HL-60 (cell line): ENCODE results near the gene DAPK1.

Source experiments
- SPI1 ChIP-seq: IDR thresholded peaks from 2 replicates; pipeline ENCODE4 v1.6.1; 2012; ENCODE audit warnings: low read depth, mild to moderate bottlenecking, borderline replicate concordance
- TF ChIP-seq, protein P1 (sequence below): IDR thresholded peaks from one replicate; pipeline ENCODE4 v1.5.1; 2011; ENCODE audit warnings: low read length, control low read depth, inconsistent platforms; ENCODE audit not compliant: insufficient read depth

- no peak for TF ChIP-seq SPI1
- TF ChIP-seq, protein P1, sequence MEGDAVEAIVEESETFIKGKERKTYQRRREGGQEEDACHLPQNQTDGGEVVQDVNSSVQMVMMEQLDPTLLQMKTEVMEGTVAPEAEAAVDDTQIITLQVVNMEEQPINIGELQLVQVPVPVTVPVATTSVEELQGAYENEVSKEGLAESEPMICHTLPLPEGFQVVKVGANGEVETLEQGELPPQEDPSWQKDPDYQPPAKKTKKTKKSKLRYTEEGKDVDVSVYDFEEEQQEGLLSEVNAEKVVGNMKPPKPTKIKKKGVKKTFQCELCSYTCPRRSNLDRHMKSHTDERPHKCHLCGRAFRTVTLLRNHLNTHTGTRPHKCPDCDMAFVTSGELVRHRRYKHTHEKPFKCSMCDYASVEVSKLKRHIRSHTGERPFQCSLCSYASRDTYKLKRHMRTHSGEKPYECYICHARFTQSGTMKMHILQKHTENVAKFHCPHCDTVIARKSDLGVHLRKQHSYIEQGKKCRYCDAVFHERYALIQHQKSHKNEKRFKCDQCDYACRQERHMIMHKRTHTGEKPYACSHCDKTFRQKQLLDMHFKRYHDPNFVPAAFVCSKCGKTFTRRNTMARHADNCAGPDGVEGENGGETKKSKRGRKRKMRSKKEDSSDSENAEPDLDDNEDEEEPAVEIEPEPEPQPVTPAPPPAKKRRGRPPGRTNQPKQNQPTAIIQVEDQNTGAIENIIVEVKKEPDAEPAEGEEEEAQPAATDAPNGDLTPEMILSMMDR: no peak
These were observed 44.5 kb downstream of the DAPK1 start for GRCh38 chr9:87542141-87542540.
